HG03064 (cell line): Measurements from ENCODE around the gene ITGA8.
"Not testable (repeated sequence)": the region's sequence is repeated elsewhere in the genome, so short reads cannot be mapped to it uniquely, and the experiment has no call there.

Source experiments
- ATAC-seq: cut with Tn5 transposase; IDR thresholded peaks from one replicate; pipeline ENCODE4 v1.9.1; 2021; ENCODE audit warnings: low read depth; ENCODE audit not compliant: unreplicated experiment

The ITGA8 gene

DNA sequence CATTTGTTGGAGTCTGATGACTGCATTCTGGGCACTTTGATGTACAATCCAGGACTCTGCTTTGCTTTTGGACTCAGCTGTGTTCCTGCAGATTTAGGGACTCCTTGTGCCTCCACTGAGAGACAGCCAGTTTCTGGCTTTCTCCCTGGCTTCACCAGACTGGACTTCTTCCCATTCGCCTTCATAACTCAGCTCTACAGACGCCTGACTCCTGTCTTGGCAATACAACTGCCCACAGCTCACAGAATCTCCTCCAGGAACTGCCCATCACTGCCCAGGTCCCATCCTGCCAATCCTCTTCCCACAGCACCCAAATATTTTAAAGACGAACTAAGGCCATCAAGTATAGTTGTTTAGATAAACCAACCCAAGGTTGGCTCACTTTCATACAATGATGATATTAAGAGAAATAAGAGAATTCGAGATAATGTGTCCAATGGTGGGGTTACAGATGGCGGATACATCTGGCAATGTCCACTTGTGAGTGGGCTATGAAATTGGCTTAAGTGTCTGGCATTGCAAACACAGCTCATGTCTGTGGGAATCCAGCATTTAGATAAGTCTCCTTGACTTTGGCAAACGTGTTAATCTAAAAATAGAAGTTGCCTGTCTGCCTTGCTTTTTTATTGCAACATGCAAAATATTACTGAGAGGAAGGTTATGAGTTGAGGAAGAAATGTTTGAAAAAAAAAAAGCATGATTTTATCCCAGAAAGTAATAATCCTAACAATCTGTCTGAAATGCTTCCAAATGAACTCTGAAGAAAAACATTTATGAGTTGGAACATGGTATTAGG, 95.1 kb downstream of the ITGA8 start:
- no peak for ATAC-seq

DNA sequence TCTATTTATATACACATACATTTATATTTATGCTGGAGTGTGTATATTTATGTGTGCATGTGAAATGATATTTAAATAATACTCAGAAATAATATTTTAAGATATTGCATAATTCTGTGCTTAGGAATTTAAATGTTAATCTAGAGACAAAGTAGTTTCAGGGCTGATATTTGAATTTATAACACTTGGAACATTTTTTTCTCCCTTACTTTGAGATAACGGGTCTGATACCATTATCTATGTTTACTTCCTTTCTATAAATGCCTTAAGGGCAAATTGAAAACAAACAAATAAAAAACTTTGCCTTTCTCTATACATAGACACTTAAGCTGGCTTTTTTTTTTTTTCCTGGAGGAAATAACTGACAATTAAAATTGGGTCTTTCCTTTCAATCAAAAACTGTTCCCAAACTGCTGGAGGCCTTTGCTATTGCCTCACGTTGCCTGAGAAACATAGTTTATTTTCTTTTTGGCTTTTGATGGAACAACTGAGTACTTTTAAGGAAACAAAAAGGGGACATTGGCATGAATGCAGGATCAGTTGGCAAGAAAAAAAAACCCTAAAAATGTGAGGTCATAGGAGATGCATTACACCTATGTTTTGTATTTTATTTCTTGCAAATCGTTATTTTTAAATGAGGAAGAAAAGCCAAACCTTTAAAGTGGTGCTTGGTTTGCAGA, 98.7 kb downstream of the ITGA8 start:
- ATAC-seq = no peak

DNA sequence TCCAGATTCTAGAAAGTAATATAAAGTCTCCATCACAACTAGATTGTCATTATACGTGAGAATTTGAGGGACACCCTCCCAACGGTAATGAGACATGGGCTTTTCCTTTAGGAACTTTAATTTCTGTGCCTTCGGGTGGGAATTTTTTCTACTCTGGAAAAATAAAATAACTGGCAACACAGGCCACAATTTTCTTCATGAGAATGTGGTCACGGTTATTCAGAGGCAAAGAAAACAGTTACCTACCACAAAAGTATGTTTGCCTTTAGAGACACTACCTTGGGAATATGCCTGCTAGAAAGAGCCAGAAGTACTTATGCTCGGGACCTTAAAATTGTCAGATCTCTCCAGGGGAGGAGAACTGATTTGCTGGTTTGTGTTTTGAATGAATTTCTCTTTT, 99.4 kb downstream of the ITGA8 start:
- no peak for ATAC-seq

DNA sequence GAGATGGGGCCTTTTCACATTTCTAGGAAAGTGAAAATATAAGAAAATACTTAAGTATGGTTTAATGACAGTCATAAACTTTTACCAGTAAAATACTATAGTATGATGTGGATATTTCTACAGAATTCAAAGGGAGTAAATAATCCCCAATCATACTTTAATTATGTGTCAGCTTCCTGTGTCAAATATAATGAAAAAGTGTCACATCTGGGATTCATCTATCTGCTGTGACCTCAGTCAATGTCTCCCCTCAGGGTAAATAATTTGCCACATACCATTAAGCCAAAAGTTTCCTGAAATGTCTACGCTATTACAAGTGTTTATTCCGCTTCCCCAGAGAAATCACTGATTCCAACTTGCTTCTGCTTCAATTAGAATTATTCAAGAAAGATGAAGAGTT, 110.5 kb downstream of the ITGA8 start:
- ATAC-seq = no peak

DNA sequence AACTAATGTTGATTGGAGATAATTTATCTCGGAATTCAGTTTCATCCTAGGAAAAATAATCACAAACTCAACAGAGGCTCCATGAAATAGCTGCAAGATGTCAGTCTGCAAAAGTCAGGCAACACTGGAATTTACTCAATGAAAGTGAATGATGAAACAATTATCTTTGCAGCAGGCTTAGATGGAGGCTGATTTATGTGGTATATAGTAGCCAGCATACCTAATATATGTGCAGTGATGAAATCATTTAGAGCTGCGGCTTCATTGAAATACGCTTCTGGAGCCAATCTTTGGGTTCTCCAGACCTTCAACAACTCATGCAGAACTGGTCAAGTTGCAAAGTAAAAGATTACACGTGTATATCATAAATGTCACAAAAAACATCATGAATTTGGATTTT, 113.3 kb downstream of the ITGA8 start:
- ATAC-seq = no peak

DNA sequence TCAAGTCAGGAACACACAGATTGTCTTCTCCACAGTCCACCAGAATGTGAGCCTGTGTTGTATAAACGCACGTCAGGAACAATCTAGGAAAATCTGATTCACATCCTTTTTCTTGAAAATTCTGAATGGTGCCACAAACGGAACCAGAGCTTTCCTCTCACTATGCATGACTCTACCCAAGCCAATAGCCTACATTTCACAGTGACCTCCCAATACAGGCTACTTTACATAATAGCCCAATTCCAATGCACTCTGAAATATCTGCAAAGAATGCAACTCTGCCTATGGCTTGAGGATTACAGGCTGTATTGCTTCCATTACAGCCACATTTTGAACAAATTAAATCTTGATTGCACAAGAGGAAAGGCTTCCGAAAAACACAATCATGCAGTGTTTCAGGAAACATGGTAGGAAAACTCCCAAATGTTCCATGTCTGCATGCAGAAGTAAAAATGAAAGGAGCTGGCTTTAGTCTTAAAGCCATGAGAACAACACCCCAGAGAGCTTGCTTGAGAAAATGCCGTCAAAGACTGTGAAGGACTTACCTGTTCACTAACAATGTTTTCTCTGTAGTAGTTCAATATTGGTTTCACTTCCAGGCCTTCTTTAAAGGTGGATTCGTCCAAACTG, 113.9 kb downstream of the ITGA8 start:
- no peak for ATAC-seq

DNA sequence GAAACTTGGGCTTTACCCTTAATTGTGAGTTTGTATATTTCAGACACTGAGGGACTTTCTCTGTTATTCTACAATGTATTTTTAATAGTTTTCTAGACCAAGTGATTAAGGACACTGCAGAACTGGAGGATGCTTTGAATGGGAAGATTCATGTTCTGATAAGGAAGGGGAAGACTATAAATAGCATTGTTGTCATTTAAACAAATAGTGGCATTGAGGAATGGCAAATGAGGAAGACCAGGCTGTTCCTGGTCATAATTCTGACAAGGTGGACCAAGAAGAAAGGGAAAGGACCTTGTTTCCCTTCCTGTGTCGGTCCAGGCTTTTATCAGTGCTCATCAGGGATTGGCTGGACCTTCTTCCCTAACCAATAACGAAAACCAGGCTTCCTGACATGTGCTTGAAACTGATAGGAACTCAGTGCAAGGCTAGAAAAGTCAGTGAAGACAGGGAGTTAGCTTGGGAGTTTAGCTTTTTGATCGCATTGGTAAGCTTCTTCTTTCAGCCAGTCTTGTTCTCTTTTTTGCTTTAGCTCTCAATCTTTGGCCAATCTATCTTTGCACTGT, 116.2 kb downstream of the ITGA8 start:
- no peak for ATAC-seq

DNA sequence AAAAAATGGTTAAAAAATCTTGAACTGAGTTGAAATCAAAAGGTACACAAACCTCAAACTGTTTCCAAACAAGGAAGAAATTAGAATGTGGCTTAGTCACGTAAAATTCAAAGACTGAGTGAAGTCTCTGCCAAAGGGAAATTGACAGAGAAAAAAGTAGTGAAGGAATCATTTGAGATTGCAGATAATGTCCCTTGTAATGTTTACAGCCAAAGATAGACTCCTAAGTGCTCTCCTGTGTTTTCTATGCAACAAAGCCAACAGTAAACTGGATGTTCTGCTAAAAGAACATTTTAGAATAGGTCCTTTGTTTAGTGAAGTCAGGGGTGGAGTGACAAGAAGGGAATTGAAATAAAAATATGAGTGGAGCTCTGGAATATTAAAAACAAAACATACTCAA, 117.9 kb downstream of the ITGA8 start:
- no peak for ATAC-seq

DNA sequence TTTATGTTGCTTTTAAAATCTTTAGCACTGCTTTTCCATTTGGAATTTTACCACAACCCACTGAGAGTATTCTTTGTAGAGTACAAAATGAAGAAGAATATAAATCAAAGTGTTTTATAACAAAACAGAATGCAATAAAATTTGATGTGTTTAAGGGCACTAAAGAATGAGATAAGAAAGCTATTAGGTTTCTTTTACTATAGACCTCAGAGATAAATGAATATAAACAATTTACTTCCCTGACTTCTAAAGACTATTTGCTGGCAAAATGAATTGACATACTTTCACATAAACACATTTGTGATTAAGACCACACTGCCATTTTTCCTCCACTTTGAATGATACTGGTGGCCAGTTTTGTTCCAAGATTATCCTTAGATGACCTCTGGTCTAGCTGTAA, 124.5 kb downstream of the ITGA8 start:
- ATAC-seq = no peak

DNA sequence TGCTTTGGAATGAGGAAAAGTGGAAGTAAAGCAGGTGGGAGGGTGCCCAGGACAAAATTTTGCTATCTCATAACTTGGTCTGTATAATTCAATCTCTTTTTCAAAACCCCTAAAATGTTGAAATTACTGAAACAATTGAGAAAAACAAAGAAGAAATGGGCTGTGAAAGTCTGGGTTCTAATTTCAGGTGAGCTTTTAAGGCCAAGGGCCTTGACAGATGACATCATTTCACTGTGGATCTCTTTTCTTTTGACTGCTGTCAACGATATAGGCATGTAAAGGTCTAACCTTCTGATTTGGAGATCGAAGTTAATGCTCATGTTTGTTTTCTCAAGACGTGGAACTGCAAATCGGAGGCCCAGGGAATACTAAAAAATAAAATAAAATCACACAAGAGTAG, 127.8 kb downstream of the ITGA8 start:
- no peak for ATAC-seq

DNA sequence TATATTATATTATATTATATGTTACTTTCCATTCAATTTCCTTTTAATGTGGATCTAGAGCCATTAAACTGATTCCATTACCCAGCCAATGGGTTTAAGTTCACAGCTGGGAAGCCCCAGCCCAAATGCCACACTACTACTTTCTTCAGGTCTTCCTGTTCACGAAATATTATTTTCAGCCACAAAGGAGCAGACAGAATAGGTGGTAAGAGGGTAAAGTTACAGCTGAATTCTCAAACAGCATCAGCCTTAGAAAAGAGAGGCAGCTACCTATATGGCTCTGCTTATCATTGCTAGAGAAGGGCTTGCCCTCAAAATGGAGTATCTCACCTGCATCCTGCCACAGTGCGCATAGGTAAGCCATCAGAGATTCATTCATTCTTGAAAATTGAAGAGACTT, 128.3 kb downstream of the ITGA8 start:
- ATAC-seq = no peak

DNA sequence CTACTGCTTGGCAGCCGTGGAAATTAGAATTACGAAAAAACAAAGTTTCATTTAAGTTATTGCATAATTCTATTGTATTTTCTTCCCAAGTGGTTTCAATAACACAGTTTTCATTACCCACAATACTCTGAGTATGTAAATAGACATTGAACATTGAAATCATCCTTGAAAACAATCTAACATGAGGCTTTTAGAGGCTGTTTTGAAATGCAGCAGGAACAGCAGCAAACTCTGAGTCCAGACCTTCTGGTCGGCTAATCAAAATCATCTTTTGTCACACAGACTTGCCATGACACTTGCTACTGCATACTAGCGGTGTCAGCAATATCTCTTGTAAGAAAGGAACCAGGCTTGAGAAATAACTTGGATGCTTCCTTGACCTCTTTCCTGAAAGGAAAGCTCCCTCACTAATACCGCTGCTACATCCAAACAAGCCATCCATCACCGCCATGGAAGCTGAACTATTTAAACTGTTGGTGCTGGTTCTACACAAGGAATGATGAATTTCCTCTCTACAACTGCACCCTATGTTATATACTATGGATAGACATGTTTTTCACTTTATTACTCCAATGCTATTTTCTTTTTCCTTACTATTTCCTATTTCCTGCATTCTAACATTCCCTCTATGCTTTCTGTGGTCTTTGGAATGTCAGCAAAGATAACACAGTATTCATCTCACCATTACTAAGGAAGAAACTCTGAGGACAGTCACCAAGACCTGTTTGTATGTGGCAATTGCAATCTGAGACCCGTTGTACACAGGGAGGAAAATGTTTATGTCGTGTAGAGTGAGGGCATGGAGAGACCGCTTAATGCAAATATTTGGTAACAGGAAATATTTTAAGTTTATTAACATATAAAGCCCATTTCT, 130.8 kb downstream of the ITGA8 start:
- ATAC-seq = no peak

DNA sequence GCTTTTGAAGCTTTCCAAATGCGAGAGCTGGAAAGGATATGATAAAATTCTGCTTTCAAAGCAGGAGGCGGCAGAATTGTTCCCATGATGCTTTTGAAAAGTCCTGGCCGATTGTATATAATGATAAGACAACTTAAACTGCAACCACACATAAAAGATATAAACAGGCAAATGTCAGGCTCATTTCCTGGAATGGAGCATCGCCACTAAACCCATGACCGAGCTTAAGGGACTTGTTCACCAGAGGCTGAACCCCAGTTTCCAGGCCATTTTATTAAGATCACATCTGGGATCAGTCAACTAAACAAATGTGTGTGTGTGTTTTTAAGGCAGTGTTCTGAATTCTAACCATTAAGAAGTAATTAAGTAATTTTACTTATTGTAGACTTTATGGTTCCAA, 131.6 kb downstream of the ITGA8 start:
- ATAC-seq = no peak

DNA sequence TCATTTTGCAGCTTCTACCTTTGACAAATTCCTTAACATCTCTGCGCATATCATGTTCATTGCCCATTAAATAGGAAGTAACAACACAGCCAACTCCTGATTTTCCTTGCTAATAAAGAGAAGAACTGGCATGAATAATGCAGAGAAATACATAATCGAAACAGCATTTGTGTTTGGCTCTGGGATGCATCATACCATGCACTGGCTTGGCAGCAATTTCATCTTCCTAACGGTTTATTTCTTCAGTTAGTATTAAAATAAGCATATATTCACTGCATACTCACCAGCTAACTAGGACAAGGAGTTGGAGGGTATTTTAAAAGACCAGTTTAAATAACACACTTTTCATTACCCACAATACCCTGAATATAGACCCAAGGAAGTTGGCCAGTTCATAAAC, 132.5 kb downstream of the ITGA8 start:
- ATAC-seq = no peak

DNA sequence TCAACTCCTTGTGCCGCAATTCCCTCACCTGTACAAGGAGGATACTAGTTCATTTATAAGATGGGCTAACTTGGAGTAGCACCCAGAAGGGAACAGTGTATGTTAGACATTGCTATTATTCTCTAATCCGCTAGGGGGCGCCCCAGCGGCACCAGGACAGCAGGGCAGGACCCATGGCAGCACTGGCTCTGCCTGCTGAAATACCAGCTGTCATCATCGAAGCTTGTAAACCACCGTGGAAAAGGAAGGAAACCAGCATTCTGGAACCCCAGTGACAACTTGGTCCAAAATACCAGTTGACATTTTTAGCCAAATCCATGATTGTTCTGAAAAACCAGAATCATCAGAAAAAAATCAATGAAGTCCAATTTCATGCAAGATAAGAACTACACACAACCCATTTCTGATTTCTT, 134.4 kb downstream of the ITGA8 start:
- no peak for ATAC-seq

DNA sequence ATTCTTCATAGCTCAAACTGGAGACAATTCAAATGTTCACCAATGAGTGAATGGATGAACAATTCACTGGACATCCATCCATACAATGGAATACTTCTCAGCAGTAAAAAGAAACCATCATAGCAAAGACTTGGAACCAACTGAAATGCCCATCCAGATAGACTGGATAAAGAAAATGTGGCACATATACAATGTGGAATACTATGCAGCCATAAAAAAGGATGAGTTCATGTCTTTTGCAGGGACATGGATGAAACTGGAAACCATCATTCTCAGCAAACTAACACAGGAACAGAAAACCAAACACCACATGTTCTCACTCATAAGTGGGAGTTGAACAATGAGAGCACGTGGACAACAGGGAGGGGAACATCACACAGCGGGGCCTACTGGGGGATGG, 136.8 kb downstream of the ITGA8 start:
- ATAC-seq = not testable (repeated sequence)

DNA sequence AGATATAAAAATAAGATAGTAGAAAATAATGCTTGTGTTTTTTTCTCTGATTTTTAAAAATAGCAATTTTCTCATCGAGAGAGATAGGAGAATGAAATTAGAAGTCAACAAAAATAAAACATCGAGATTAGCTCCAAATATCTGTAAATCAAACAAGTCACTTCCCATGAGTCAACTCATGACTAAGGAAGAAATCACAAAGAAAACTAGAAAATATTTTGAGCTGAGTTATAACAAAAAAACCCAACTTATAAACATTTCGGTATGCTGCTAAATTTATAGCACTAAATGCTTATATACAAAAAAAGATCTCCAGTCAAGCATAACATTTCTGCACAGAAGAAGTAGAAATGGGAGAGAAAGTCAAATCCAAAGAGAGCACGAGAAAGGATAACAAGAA, 140.1 kb downstream of the ITGA8 start:
- ATAC-seq = no peak

DNA sequence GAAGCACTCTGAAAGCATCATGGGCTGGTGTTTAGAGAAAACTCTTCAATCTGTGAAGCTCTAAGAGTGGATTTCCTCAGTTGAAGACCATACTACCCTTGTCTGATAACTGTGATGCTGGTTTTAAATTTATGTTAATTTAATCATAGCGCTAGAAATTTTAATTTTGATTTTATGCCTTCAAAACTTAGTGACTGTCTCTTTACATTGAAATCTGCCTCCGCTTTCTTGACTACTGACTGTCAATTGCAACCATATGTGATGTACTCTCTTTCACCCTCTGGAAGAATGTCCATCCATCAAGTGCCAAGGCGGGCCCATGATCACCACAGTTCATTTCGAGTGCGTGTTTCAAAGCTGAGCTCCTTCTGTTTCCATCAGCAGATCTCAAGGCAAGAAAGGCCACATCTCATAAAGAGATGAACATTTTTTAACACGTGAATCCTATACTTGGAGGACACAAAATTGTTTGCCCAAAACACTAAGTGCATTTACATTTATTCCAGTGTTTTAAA, 147.1 kb downstream of the ITGA8 start:
- ATAC-seq = no peak

DNA sequence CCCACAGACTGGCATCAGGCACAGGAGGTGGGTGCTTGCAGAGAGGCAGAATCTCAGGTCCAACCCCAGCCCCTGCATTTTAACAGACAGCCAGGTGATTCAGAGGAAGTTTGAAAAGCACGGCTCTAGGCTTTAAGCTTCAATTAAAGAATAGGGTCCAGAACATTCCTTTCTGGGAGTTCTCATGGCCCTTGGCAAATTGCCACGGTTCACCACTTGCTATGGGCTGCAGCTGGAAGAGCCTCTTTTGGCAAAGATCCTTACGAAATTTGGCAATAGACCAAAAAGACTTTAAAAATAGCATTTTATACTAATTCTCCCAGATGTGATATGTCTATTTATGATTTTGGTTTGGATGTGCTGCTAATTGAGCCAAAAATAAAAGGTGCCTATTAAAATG, 148.1 kb downstream of the ITGA8 start:
- no peak for ATAC-seq

DNA sequence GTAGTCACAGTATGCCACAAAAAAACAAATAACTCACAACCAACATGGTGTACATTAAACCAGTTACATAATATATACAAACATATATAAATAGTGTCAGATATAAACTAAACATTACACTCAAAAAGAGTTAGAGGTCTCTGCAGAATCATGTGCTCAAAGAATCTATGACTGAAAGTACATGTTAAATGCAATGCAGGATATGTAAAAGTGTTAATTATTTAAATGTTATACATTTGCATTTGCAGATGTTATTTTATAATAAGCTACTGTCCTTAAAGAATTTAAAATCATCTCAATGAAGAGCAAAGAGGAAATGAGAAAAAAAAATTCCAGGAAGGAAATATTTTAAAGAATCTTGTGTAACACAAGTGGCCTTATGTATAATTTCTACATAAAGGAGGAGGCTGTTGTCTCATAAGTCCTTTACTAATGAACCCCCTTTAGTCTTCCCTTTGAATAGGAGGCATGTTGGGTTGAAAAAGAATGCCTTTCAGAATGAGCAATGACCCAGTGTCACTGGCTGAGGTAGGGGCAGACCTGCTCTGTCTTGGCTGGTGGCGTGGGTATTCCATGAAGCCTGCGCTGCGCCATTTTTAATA, 148.9 kb downstream of the ITGA8 start:
- ATAC-seq = no peak
